IPS-20b (cell line): ENCODE data around the gene CCSER2.

ENCODE experiments used
- H3K27ac ChIP-seq: one replicate; pipeline ENCODE4 v1.5.1; 2013; ENCODE audit warnings: low read length
- H3K27me3 ChIP-seq: 2 replicates; pipeline ENCODE4 v1.6.1; 2013; ENCODE audit warnings: mild to moderate bottlenecking, low read length, inconsistent platforms; ENCODE audit not compliant: insufficient read depth
- H3K36me3 ChIP-seq: 2 replicates; pipeline ENCODE4 v1.6.1; 2013; ENCODE audit warnings: low read depth, mild to moderate bottlenecking, inconsistent platforms, low read length, moderate library complexity; ENCODE audit not compliant: insufficient read depth
- H3K4me1 ChIP-seq: 2 replicates; pipeline ENCODE4 v1.6.1; 2013; ENCODE audit warnings: mild to moderate bottlenecking, control low read depth, inconsistent platforms, low read length, moderate library complexity; ENCODE audit not compliant: insufficient read depth
- H3K4me3 ChIP-seq: 2 replicates; pipeline ENCODE4 v1.5.1; 2013; ENCODE audit warnings: mild to moderate bottlenecking, low read length, inconsistent platforms
- H3K9ac ChIP-seq: 2 replicates; pipeline ENCODE4 v1.6.1; 2013; ENCODE audit warnings: low read depth, mild to moderate bottlenecking, inconsistent platforms, low read length, moderate library complexity
- H3K9me3 ChIP-seq: 2 replicates; pipeline ENCODE4 v1.6.1; 2013; ENCODE audit warnings: mild to moderate bottlenecking, low read depth, low read length, inconsistent platforms; ENCODE audit not compliant: insufficient read depth

CCSER2 gene

GRCh38 chr10:84368828-84369227, 40.4 kb downstream of the CCSER2 start:
- H3K27ac ChIP-seq = no peak overlapping the region
- H3K27me3 ChIP-seq = no peaks in the 10 kb centered on the region
- H3K9ac ChIP-seq = no peak overlapping the region
- H3K36me3 ChIP-seq = peaks cover 27% of the 10 kb centered on the region; the same call in 1 of the 2 replicates
- H3K4me1 ChIP-seq = no peaks in the 10 kb centered on the region
- H3K4me3 ChIP-seq = no peak overlapping the region
- no peaks in the 10 kb centered on the region for H3K9me3 ChIP-seq

DNA sequence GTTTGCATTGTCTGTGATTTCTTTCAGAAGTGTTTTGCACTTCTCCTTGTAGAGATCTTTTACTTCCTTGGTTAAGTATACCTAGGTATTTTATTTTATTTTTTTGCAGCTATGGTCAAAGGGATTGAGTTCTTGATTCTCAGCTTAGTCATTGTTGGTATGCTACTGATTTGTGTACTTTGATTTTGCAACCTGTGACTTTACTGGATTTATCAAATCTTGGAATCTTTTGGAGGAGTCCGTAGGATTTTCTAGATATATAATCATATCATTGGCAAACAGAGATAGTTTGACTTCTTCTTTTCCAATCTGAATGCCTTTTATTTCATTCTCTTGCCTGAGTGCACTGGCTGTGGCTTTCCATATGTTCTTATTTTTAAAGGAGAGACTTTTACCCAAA, 41.9 kb downstream of the CCSER2 start:
- H3K36me3 ChIP-seq = peaks cover 28% of the 10 kb centered on the region; the same call in 1 of the 2 replicates
- no peaks in the 10 kb centered on the region for H3K4me1 ChIP-seq
- H3K4me3 ChIP-seq = no peak overlapping the region
- no peaks in the 10 kb centered on the region for H3K27me3 ChIP-seq
- no peak overlapping the region for H3K27ac ChIP-seq
- H3K9me3 ChIP-seq = no peaks in the 10 kb centered on the region
- H3K9ac ChIP-seq = no peak overlapping the region

GRCh38 chr10:84371944-84372343, 43.6 kb downstream of the CCSER2 start:
- H3K27me3 ChIP-seq = no peaks in the 10 kb centered on the region
- no peak overlapping the region for H3K9ac ChIP-seq
- no peaks in the 10 kb centered on the region for H3K9me3 ChIP-seq
- no peak overlapping the region for H3K27ac ChIP-seq
- no peak overlapping the region for H3K4me3 ChIP-seq
- peaks cover 28% of the 10 kb centered on the region; the same call in 1 of the 2 replicates for H3K36me3 ChIP-seq
- H3K4me1 ChIP-seq = no peaks in the 10 kb centered on the region

DNA sequence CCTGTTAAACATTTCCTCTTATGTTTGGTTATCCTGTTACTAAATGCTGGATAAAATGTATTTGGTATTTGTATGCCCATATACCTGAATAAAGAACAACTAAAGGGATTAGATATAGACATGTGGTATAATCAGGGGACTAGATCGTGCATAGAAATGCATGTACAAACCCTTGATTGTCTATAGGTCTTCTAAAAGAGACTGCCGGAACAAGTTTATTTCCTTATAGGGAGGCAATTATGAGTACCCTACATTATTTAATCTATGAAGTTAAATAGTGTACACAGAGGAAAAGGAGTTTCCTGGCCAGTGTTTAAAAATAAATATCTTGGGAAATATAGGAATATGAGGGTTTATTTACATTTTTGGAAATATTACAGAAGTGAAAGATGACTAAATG, 44.6 kb downstream of the CCSER2 start:
- no peaks in the 10 kb centered on the region for H3K27me3 ChIP-seq
- no peaks in the 10 kb centered on the region for H3K9me3 ChIP-seq
- no peak overlapping the region for H3K4me3 ChIP-seq

GRCh38 chr10:84374455-84374854, 46.1 kb downstream of the CCSER2 start:
- H3K27ac ChIP-seq = no peak overlapping the region

More for the DNA sequence above, 44.6 kb downstream of the CCSER2 start:
- Histone ChIP-seq H3K4me1 (no peaks in the 10 kb centered on the region), H3K9ac (no peak overlapping the region), H3K27ac (no peak overlapping the region), H3K36me3 (peaks cover 28% of the 10 kb centered on the region; the same call in 1 of the 2 replicates)

DNA sequence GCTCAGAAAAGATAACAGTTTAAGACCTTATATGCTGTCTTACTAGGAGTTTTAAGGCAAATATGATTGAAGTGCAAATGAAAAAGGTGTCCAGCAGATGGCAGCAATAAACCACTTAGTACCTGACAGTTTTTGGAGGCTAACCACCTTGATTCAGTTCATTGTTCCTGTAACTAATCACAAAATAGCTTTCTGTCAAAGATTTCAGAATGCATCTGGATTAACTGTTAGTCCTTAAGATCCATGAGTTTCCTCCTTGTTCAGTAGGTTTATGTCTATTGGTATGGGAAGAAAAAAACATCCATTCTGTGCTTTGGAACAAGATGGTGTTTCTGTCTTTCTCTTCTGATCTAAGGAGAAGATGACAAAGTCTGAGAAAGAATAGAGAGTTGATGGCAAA, 46.6 kb downstream of the CCSER2 start:
- Histone ChIP-seq H3K9ac (no peak overlapping the region), H3K9me3 (no peaks in the 10 kb centered on the region), H3K4me3 (no peak overlapping the region), H3K27me3 (no peaks in the 10 kb centered on the region), H3K36me3 (peaks cover 28% of the 10 kb centered on the region; the same call in 1 of the 2 replicates), H3K27ac (no peak overlapping the region), H3K4me1 (no peaks in the 10 kb centered on the region)

More at GRCh38 chr10:84374455-84374854, 46.1 kb downstream of the CCSER2 start:
- H3K9ac ChIP-seq = no peak overlapping the region
- H3K27me3 ChIP-seq = no peaks in the 10 kb centered on the region
- H3K9me3 ChIP-seq = no peaks in the 10 kb centered on the region
- H3K4me1 ChIP-seq = no peaks in the 10 kb centered on the region
- H3K4me3 ChIP-seq = no peak overlapping the region
- H3K36me3 ChIP-seq = peaks cover 28% of the 10 kb centered on the region; the same call in 1 of the 2 replicates

DNA sequence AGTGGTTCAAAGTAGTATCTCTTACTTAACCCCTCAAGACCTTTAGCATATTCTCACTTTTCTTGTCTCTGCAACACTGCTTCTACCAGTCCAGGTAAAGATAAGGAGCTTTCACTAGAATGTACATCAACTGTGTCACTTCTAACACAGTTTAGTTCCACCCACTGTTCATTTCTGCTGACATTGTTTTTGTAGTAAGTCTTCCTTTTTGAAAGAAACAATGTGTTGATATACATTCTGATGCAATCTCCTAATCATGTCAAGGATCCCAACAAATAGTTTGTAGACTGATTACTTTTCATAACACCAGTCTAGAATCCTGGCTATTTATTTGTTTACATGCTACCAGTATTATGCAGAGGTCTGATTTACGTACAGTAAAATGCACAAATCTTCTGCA, 47.5 kb downstream of the CCSER2 start:
- Histone ChIP-seq H3K9me3 (no peaks in the 10 kb centered on the region), H3K27ac (no peak overlapping the region), H3K9ac (no peak overlapping the region), H3K36me3 (peaks cover 28% of the 10 kb centered on the region; the same call in 1 of the 2 replicates), H3K4me3 (no peak overlapping the region), H3K4me1 (no peaks in the 10 kb centered on the region), H3K27me3 (no peaks in the 10 kb centered on the region)

DNA sequence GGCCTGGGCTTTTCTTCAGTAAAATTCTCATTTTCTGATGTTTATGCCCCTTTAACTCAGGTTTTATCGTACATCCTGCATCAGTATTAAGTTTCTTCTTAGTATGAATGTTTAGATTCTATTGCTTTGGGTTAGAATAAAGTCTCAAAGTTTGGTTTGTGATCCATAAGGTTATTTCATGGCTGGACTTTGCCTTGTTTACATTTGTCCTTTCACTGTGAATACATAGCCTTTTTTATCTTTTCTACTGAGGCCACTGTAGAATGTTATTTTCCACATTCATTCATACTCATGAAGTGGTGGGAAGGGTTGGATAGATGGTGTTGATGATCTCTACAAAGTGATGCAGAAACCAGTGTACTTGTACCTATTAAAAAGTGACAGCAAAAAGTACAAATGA, 59.8 kb downstream of the CCSER2 start:
- Histone ChIP-seq H3K4me1 (no peaks in the 10 kb centered on the region), H3K9ac (no peak overlapping the region), H3K27me3 (no peaks in the 10 kb centered on the region), H3K9me3 (peaks cover 21% of the 10 kb centered on the region), H3K27ac (no peak overlapping the region), H3K4me3 (no peak overlapping the region), H3K36me3 (peaks cover 6% of the 10 kb centered on the region; the same call in 1 of the 2 replicates)

- no peak overlapping the region for H3K9ac ChIP-seq
- H3K9me3 ChIP-seq = peaks cover 14% of the 10 kb centered on the region
- H3K4me3 ChIP-seq = no peak overlapping the region
- no peaks in the 10 kb centered on the region for H3K4me1 ChIP-seq
- H3K36me3 ChIP-seq = peaks cover 6% of the 10 kb centered on the region; the same call in 1 of the 2 replicates
- no peak overlapping the region for H3K27ac ChIP-seq
- H3K27me3 ChIP-seq = no peaks in the 10 kb centered on the region
Measured at GRCh38 chr10:84390364-84390763, 62.0 kb downstream of the CCSER2 start.

- H3K4me3 ChIP-seq = no peak overlapping the region
- peaks cover 8% of the 10 kb centered on the region; the same call in 1 of the 2 replicates for H3K9me3 ChIP-seq
- H3K4me1 ChIP-seq = no peaks in the 10 kb centered on the region
- H3K27me3 ChIP-seq = no peaks in the 10 kb centered on the region
- H3K36me3 ChIP-seq = peaks cover 6% of the 10 kb centered on the region; the same call in 1 of the 2 replicates
- H3K9ac ChIP-seq = no peak overlapping the region
- no peak overlapping the region for H3K27ac ChIP-seq
Measured at GRCh38 chr10:84391326-84391725, 62.9 kb downstream of the CCSER2 start.

DNA sequence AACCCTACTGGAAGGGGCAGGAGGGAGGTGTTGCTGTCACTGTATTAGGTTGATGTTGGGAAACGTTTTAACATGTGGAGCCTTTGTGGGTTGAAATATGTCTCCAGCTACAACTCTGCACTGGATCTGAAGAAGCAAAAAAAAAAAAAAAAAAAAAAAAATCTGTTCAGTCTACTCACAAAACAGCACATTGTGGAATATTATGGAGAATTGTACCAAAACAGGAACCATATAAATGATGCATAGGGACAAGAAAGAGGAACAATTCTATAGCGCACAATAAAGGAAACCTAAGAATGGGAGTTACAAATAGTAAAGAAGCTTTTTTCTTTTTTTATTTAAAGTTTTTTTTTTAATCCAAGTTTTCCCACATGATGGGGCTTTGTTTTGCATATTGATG, 63.8 kb downstream of the CCSER2 start:
- H3K27ac ChIP-seq = no peak overlapping the region
- H3K4me1 ChIP-seq = no peaks in the 10 kb centered on the region
- peaks cover 8% of the 10 kb centered on the region; the same call in 1 of the 2 replicates for H3K9me3 ChIP-seq
- H3K4me3 ChIP-seq = no peak overlapping the region
- no peaks in the 10 kb centered on the region for H3K27me3 ChIP-seq
- no peak overlapping the region for H3K9ac ChIP-seq
- H3K36me3 ChIP-seq = peaks cover 6% of the 10 kb centered on the region; the same call in 1 of the 2 replicates

GRCh38 chr10:84395581-84395980, 67.2 kb downstream of the CCSER2 start:
- H3K36me3 ChIP-seq = no peaks in the 10 kb centered on the region
- H3K9ac ChIP-seq = no peak overlapping the region
- H3K4me3 ChIP-seq = no peak overlapping the region

More at GRCh38 chr10:84395581-84395980, 67.2 kb downstream of the CCSER2 start:
- Histone ChIP-seq H3K27ac (no peak overlapping the region), H3K4me1 (no peaks in the 10 kb centered on the region), H3K9me3 (peaks cover 5% of the 10 kb centered on the region; the same call in 1 of the 2 replicates), H3K27me3 (no peaks in the 10 kb centered on the region)
